Stomach smooth muscle (tissue), 2 donors: ENCODE data around the gene PHACTR2.
"Not testable (repeated sequence)": the region's sequence is repeated elsewhere in the genome, so short reads cannot be mapped to it uniquely, and the experiment has no call there.

Experiments
- H3K27ac ChIP-seq: one replicate; pipeline ENCODE4 v1.7.0; 2013; ENCODE audit warnings: mild to moderate bottlenecking, low read length, inconsistent platforms
- H3K27me3 ChIP-seq, 2 donors: one replicate each; pipeline ENCODE4 v1.7.0; 2013; ENCODE audit warnings: low read length in 2 of 2; ENCODE audit not compliant: insufficient read depth in 2 of 2, control insufficient read depth in 1 of 2
- H3K36me3 ChIP-seq, 2 donors: one replicate each; pipeline ENCODE4 v1.7.0; 2013; ENCODE audit warnings: low read length in 2 of 2; ENCODE audit not compliant: control insufficient read depth in 2 of 2, insufficient read depth in 2 of 2
- H3K4me1 ChIP-seq: one replicate; pipeline ENCODE4 v1.7.0; 2013; ENCODE audit warnings: low read length; ENCODE audit not compliant: control insufficient read depth, insufficient read depth
- H3K4me3 ChIP-seq, 2 donors: one replicate each; pipeline ENCODE4 v1.7.0; 2013; ENCODE audit warnings: low read length in 2 of 2
- H3K9ac ChIP-seq, 2 donors: one replicate each; pipeline ENCODE4 v1.7.0; 2013; ENCODE audit warnings: low read length in 2 of 2, mild to moderate bottlenecking in 1 of 2
- H3K9me3 ChIP-seq, 2 donors: one replicate each; pipeline ENCODE4 v1.7.0; 2013; ENCODE audit warnings: low read length in 2 of 2; ENCODE audit not compliant: control insufficient read depth in 2 of 2
- donor health status: healthy.
- donor health status: Pancreatic carcinoma.

Gene PHACTR2

DNA sequence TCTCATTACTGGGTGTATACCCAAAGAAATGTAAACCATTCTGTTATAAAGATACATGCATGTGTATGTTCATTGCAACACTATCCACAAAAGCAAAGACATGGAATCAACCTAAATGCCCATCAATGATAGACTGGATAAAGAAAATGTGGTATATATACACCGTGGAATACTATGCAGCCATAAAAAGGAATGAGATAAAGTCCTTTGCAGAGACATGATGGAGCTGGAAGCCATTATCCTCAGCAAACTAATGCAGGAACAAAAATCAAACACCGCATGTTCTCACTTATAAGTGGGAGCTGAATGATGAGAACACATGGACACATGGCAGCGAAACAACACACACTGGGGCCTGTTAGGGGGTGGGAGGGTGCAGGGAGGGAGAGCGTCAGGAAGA lies 26.4 kb upstream of the PHACTR2 start:
- not testable (repeated sequence) for H3K4me3 ChIP-seq, H3K27me3 ChIP-seq, H3K27ac ChIP-seq, H3K9me3 ChIP-seq, H3K36me3 ChIP-seq, H3K4me1 ChIP-seq, H3K9ac ChIP-seq

DNA sequence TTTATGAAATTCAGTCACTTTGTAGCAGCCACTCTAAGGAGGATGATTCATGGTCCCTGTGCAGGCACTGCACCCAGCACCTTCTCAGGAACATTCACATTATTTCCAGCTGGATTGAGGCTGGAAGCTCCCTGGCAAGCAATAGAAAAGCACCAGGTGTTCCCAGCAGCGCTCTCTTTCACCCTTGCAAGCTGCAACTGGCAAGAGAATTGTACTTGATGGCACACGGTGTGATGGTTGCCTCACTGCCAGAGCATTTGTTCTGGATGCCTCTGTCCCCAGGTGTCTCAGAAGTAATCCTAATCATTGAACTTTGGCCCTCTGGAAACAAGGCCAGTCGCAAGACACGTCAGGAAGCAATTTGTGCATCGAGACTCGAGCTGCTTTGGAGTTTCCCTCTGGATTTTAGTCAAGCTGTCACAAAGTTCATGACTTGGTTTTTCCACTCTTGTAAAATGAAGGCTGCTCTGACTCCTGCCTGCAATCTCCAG lies 24.9 kb upstream of the PHACTR2 start:
- peaks cover 0 to 5% of the 10 kb centered on the region in 2 donors for H3K9me3 ChIP-seq
- no peak overlapping the region for H3K9ac ChIP-seq
- no peaks in the 10 kb centered on the region for H3K27me3 ChIP-seq
- peaks cover 7% of the 10 kb centered on the region for H3K4me1 ChIP-seq
- peak overlapping the region; percentile 18 for H3K27ac ChIP-seq
- peak overlapping the region in 1 of 2 donors; percentile 3 for H3K4me3 ChIP-seq
- H3K36me3 ChIP-seq: no peaks in the 10 kb centered on the region

DNA sequence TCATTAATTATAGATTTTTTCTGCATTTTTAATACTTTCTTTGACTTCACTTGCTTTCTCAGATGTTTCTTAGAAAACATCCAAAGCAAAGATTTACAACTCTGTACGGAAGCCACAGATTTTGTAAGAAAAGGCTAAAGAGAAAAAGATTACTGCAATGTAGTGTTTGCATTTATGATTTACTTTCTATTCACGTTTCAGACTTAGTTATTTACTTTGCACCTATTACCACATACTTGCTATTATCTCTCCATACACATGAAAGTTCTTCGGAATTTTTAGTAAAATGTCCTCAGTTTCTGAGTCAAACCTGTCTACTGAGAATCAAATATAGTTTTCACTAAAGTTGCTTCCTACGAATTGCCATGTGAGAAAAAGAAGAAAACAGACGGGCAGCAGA lies 22.2 kb upstream of the PHACTR2 start:
- H3K4me3 ChIP-seq: no peak overlapping the region
- peaks cover 7% of the 10 kb centered on the region for H3K4me1 ChIP-seq
- no peaks in the 10 kb centered on the region for H3K27me3 ChIP-seq
- H3K36me3 ChIP-seq: no peaks in the 10 kb centered on the region
- H3K9me3 ChIP-seq: peaks cover 0 to 8% of the 10 kb centered on the region in 2 donors
- no peak overlapping the region for H3K27ac ChIP-seq
- H3K9ac ChIP-seq: no peak overlapping the region

DNA sequence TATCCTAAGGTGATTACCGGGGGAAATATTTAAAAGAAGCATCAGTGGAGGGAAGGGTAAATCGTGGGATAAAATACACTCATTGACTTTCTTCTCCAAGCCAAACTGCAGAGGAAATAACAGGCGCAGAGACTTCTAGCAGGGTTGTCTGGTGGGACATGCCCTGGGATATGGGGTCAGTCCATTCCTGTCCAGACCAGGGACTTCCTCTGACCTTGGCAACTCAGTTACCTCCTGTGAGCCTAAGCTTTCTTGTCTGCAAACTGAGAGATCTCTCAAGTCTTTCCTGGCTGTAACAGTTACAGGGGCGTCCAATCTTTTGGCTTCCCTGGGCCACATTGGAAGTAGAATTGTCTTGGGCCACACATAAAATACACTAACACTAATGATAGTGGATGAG lies 21.7 kb upstream of the PHACTR2 start:
- no peaks in the 10 kb centered on the region for H3K27me3 ChIP-seq
- no peak overlapping the region for H3K4me3 ChIP-seq
- H3K36me3 ChIP-seq: no peaks in the 10 kb centered on the region
- H3K4me1 ChIP-seq: peaks cover 7% of the 10 kb centered on the region
- H3K9ac ChIP-seq: no peak overlapping the region
- no peak overlapping the region for H3K27ac ChIP-seq
- peaks cover 0 to 8% of the 10 kb centered on the region in 2 donors for H3K9me3 ChIP-seq

DNA sequence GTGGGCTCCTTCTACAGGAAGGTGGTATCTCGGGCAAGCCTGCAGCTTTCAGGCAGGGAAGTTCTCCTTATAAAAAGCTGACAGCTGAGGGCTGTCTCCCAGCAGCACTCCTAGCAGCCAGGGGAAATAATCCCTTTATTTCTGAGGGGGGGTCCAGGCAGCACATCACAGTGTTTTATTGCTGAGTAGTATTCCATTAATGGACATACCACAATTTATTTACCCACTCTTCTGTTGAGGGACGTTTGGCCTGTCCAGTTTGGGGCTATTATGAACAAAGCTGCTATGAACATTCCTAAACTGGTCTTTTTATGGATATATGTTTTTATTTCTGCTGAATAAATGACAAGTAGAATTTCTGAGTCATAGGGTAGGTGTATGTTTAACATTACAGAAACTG lies 20.0 kb upstream of the PHACTR2 start:
- Histone ChIP-seq H3K9me3 (peaks cover 0 to 8% of the 10 kb centered on the region in 2 donors), H3K27ac (no peak overlapping the region), H3K4me3 (no peak overlapping the region), H3K36me3 (no peaks in the 10 kb centered on the region), H3K9ac (no peak overlapping the region), H3K27me3 (no peaks in the 10 kb centered on the region), H3K4me1 (peaks cover 4% of the 10 kb centered on the region)

DNA sequence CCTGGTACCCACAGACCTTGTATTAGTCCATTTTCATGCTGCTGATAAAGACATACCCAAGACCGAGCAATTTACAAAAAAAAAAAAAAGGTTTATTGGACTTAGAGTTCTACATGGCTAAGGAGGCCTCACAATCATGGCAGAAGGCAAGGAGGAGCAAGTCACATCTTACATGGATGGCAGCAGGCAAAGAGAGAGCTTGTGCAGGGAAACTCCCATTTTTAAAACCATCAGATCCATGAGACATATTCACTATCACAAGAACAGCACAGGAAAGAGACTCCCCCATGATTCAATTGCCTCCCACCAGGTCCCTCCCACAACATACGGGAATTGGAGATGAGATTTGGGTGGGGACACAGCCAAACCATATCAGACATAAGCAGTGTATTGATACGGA lies 17.6 kb upstream of the PHACTR2 start:
- not testable (repeated sequence) for H3K9ac ChIP-seq, H3K4me1 ChIP-seq, H3K4me3 ChIP-seq, H3K27me3 ChIP-seq, H3K36me3 ChIP-seq, H3K9me3 ChIP-seq, H3K27ac ChIP-seq

DNA sequence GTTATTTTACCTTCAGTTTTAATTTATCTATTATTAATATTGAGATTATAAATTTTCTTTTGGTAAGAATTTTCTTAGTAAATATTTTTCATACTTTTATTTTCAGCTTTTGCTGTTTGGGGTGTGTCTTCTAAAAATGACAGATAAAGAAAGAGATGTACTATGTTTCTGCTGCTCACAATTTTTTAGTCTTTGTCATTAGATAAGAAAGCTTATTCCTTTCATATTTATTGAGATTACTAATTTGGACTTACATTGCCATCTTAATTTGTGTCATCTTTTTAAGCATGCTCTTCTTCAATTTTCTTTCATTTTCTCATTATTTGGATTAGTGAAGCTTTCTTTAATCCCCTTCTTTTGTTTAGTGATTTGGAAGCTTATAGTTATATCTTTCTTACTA lies 13.6 kb upstream of the PHACTR2 start:
- no peak overlapping the region for H3K27ac ChIP-seq
- no peak overlapping the region for H3K9ac ChIP-seq
- H3K9me3 ChIP-seq: peaks cover 0 to 5% of the 10 kb centered on the region in 2 donors

DNA sequence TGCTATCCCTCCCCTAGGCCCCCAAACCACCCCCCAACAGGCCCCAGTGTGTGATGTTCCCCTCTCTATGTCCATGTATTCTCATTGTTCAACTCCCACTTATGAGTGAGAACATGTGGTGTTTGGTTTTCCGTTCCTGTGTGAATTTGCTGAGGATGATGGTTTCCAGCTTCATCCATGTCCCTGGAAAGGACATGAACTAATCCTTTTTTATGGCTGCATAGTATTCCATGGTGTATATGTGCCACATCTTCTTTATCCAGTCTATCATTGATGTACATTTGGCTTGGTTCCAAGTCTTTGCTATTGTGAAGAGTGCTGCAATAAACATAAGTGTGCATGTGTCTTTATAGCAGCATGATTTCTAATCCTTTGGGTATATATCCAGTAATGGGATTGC lies 11.8 kb upstream of the PHACTR2 start:
- H3K9ac ChIP-seq, H3K36me3 ChIP-seq, H3K9me3 ChIP-seq, H3K27ac ChIP-seq, H3K4me1 ChIP-seq, H3K27me3 ChIP-seq, H3K4me3 ChIP-seq: not testable (repeated sequence)

More for the DNA sequence above, 13.6 kb upstream of the PHACTR2 start:
- H3K27me3 ChIP-seq: no peaks in the 10 kb centered on the region
- no peaks in the 10 kb centered on the region for H3K4me1 ChIP-seq
- no peaks in the 10 kb centered on the region for H3K36me3 ChIP-seq
- H3K4me3 ChIP-seq: no peak overlapping the region

DNA sequence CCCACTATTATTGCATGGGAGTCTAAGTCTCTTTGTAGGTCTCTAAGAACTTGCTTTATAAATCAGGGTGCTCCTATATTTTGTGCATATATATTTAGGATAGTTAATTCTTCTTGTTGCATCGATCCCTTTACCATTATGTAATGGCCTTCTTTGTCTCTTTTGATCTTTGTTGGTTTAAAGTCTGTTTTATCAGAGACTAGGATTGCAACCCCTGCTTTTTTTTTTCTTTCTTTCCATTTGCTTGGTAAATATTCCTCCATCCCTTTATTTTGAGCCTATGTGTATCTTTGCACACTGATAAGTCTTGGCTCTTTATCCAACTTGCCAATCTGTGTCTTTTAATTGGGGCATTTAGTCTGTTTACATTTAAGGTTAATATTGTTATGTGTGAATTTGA lies 8.3 kb upstream of the PHACTR2 start:
- H3K27ac ChIP-seq, H3K4me1 ChIP-seq, H3K9me3 ChIP-seq, H3K36me3 ChIP-seq, H3K4me3 ChIP-seq, H3K9ac ChIP-seq, H3K27me3 ChIP-seq: not testable (repeated sequence)

DNA sequence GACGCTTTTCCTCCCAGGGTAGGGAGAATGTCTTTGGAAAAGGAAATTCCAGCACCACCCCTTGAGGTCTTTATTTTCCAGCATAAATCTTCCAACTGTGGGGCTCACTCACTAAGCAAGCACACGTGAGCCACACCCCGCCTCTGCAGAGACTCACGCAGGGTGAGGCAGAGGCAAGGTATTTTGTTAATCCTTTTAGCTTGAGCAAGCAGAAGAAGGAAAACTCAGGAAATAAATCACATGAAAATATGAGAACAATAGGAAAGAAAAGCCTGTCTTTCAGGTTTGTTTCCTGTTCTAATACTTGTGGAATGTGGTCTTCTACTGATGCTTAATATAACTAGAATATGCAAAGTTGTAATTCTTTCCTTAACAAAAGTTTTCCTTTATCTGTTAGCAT lies 4.1 kb upstream of the PHACTR2 start:
- no peaks in the 10 kb centered on the region for H3K36me3 ChIP-seq
- H3K9me3 ChIP-seq: no peaks in the 10 kb centered on the region
- H3K4me1 ChIP-seq: peaks cover 13% of the 10 kb centered on the region
- no peak overlapping the region for H3K9ac ChIP-seq
- no peak overlapping the region for H3K4me3 ChIP-seq
- H3K27me3 ChIP-seq: no peaks in the 10 kb centered on the region
- no peak overlapping the region for H3K27ac ChIP-seq

DNA sequence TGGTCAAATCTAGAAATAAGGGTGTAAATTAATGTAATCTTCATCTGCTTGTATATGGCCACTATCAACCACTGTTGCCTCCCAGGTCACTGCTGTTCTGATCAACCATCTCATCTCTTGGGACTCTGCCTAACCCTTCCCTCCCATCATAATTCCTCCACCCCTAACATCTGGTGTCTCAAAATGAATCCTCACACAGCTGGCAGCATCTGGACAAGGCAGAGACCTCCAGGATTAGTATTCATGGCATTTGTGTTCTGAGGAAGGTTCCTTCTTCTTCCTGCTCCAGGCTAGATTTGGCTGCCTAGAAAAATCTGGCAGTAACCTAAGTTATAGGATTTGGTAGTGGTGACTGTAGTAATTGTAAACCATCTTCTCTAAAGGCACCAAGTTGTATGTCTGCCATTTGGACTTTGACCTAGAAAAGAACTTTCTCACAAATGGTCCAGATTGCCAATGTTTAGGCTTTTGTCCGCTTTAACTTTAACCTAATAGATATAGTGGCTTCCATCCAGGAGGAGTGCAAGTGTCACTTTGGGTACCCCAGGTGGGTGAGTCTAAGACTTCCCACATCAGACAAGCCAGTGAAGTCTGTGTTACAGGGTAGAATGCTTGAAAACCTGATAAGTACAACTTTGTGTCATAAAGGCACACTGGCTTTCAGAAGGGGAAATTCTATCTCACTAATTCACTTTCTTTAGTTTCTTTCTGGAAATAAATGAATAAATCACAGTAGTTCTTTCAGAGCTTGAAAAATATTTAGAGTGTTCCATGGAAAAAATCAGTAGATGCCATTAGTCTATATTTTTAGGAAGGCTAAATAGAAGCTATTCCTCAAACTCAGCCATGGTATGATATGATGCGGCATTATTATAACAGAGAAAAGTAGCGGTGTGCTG lies 3.0 kb upstream of the PHACTR2 start:
- H3K4me1 ChIP-seq: peaks cover 13% of the 10 kb centered on the region
- H3K36me3 ChIP-seq: no peaks in the 10 kb centered on the region
- H3K4me3 ChIP-seq: no peak overlapping the region
- H3K9ac ChIP-seq: no peak overlapping the region
- H3K27me3 ChIP-seq: no peaks in the 10 kb centered on the region
- no peaks in the 10 kb centered on the region for H3K9me3 ChIP-seq
- H3K27ac ChIP-seq: peak overlapping the region; percentile 32
